B cell (primary cell): ENCODE data around the gene ATXN1. TPM values are rescaled to one million over a fixed set of nuclear protein-coding genes. Genes with fewer than 3 reads are reported as not detected.

Experiments
- ATAC-seq: fragments of 200-7000 bp; cut with Tn5 transposase; one replicate; pipeline ENCODE4 v1.10.0; 2021; ENCODE audit warnings: low read depth, mild to moderate bottlenecking, moderate number of reproducible peaks, moderate library complexity
- CTCF ChIA-PET: fragments of 350-600 bp; sonication (Branson Sonifier 250); formaldehyde crosslinking; loops from one replicate; lab custom pipeline; 2021; ENCODE audit warnings: antibody characterized with exemption, inconsistent platforms; lab: Charles Lee
- POLR2A ChIA-PET: fragments of 350-600 bp; sonication (Branson Sonifier 250); formaldehyde crosslinking; loops from one replicate; lab custom pipeline; 2021; ENCODE audit warnings: antibody characterized with exemption; lab: Charles Lee
- DNase-seq: peaks from one replicate; pipeline ENCODE4 v3.0.0; 2013
- H2AFZ ChIP-seq: 2 replicates; pipeline ENCODE4 v1.6.1; 2012; ENCODE audit warnings: mild to moderate bottlenecking, low read depth, low read length; ENCODE audit not compliant: insufficient read depth, poor library complexity, severe bottlenecking
- H3K27ac ChIP-seq, 2 donors: 1 replicate in 1 of 2; 2 replicates in 1 of 2; pipeline ENCODE4 v1.5.1; 2012 to 2013; ENCODE audit warnings: low read length in 2 of 2, mild to moderate bottlenecking in 2 of 2, moderate library complexity in 1 of 2
- H3K27me3 ChIP-seq, 4 experiments: fragments of 200-600 bp in 1 of 4; sonication (generic) in 1 of 4; replicated peaks in 1 of 4; 1 replicate in 2 of 4; 2 replicates in 2 of 4; pipeline versions ENCODE4 v1.6.1 to v1.7.0; 2013 to 2016; ENCODE audit warnings: low read length in 3 of 4, mild to moderate bottlenecking in 2 of 4, mixed read lengths in 1 of 4, moderate library complexity in 1 of 4; ENCODE audit not compliant: insufficient read depth in 4 of 4, control insufficient read depth in 3 of 4; ENCODE audit errors: control extremely low read depth in 1 of 4
- H3K36me3 ChIP-seq, 2 experiments: replicated peaks in 1 of 2; 1 replicate in 1 of 2; 2 replicates in 1 of 2; pipeline versions ENCODE4 v1.6.1 to v1.7.1; 2013; ENCODE audit warnings: low read length in 1 of 2; ENCODE audit not compliant: insufficient read depth in 2 of 2, control insufficient read depth in 1 of 2; ENCODE audit errors: control extremely low read depth in 1 of 2, extremely low read depth in 1 of 2
- H3K4me1 ChIP-seq, 2 donors: fragments of 200-600 bp in 1 of 2; sonication (generic) in 1 of 2; 1 replicate in 1 of 2; 2 replicates in 1 of 2; pipeline versions ENCODE4 v1.5.1 to v1.6.1; 2013 to 2017; ENCODE audit warnings: low read length in 2 of 2; ENCODE audit not compliant: control insufficient read depth in 2 of 2, insufficient read depth in 2 of 2
- H3K4me2 ChIP-seq: replicated peaks from 2 replicates; pipeline ENCODE3; 2012; ENCODE audit warnings: mild to moderate bottlenecking, low read depth, low read length; ENCODE audit not compliant: poor library complexity, severe bottlenecking
- H3K4me3 ChIP-seq, 5 experiments: fragments of 200-600 bp in 1 of 5; sonication (generic) in 1 of 5; 1 replicate in 3 of 5; 2 replicates in 2 of 5; pipeline versions ENCODE4 v1.5.1 to v1.7.0; 2011 to 2016; ENCODE audit warnings: low read length in 4 of 5, mild to moderate bottlenecking in 4 of 5, low read depth in 2 of 5, control low read depth in 1 of 5, moderate library complexity in 1 of 5; ENCODE audit not compliant: insufficient read depth in 1 of 5; ENCODE audit errors: control extremely low read depth in 1 of 5, extremely low read depth in 1 of 5
- H3K79me2 ChIP-seq: fragments of 200-600 bp; sonication (generic); one replicate; pipeline ENCODE4 v1.6.0; 2016; ENCODE audit warnings: low read length; ENCODE audit not compliant: control insufficient read depth, insufficient read depth
- H3K9ac ChIP-seq: fragments of 200-600 bp; sonication (generic); 2 replicates; pipeline ENCODE4 v1.6.1; 2017; ENCODE audit warnings: mild to moderate bottlenecking, low read length, moderate library complexity
- H3K9me3 ChIP-seq, 3 donors: one replicate each; pipeline versions ENCODE4 v1.6.1 to v1.7.1; 2013; ENCODE audit warnings: low read length in 2 of 3; ENCODE audit not compliant: control insufficient read depth in 2 of 3, insufficient read depth in 1 of 3; ENCODE audit errors: control extremely low read depth in 1 of 3
- H4K20me1 ChIP-seq: 2 replicates; pipeline ENCODE4 v1.6.0; 2012; ENCODE audit warnings: mild to moderate bottlenecking, low read length; ENCODE audit not compliant: insufficient read depth, control insufficient read depth, poor library complexity, severe bottlenecking
- H3K27ac Mint-ChIP-seq: one replicate; pipeline ENCODE4 v1.8.0; 2021; ENCODE audit warnings: mixed read lengths
- H3K27me3 Mint-ChIP-seq: one replicate; pipeline ENCODE4 v1.8.0; 2021; ENCODE audit warnings: mixed read lengths
- H3K4me1 Mint-ChIP-seq: one replicate; pipeline ENCODE4 v1.8.0; 2021; ENCODE audit warnings: mixed read lengths
- H3K4me3 Mint-ChIP-seq: one replicate; pipeline ENCODE4 v1.8.0; 2021; ENCODE audit warnings: mixed read lengths
- H3K9me3 Mint-ChIP-seq: one replicate; pipeline ENCODE4 v1.8.0; 2022; ENCODE audit warnings: mixed read lengths; ENCODE audit not compliant: insufficient read depth
- CTCF ChIP-seq: fragments of 200-600 bp; IDR thresholded peaks from one replicate; pipeline ENCODE4 v1.8.0; 2022; ENCODE audit warnings: antibody characterized with exemption, mild to moderate bottlenecking
- EZH2 ChIP-seq: IDR thresholded peaks from 2 replicates; pipeline ENCODE4 v1.6.1; 2012; ENCODE audit warnings: borderline replicate concordance, low read depth, mild to moderate bottlenecking, moderate library complexity, low read length; ENCODE audit not compliant: insufficient read depth, poor library complexity, severe bottlenecking
- WGBS: methylation state at CpG from one replicate; pipeline ENCODE4 v1.1.5; 2013; ENCODE audit warnings: missing lambda C conversion rate; ENCODE audit not compliant: insufficient coverage; 5-methylcytosine and 5-hydroxymethylcytosine counted together
- intact Hi-C: fragments of 100-400 bp; cut with micrococcal nuclease; formaldehyde crosslinking; loops from one replicate; pipeline ENCODE4 v1.10.0; 2022
- polyA plus RNA-seq: library from polyadenylated mRNA; depleted of rRNA; stranded (reverse); fragments of >200 nt; gene quantifications from 2 replicates; pipeline ENCODE4 v1.2.3, GENCODE V29; 2012
- total RNA-seq, 2 donors: library from RNA; stranded (reverse); fragments of 120-200 nt in 1 of 2; gene quantifications; 1 replicate in 1 of 2; 2 replicates in 1 of 2; pipeline versions ENCODE4 v1.2.3 to v1.2.4, GENCODE V29; 2013 to 2022

ATXN1 gene
- total and polyA plus RNA-seq, 2 donors (not counting 1 experiment from before 2014, with no cell fraction given) = 5.7 to 63.8 TPM

GRCh38 chr6:16712931-16713484 lies 48.3 kb downstream of the ATXN1 start:
- CTCF ChIA-PET = interaction anchor here (0.6 to 2.3 kb wide), 7 partner anchors 11 to 301 kb away, joined by 3 to 8 read pairs (median 4); partner anchors contain the start of gene ATXN1
- H3K4me2 ChIP-seq = peak overlapping the region; percentile 59
- peaks cover 21% of the 10 kb centered on the region for H3K4me1 Mint-ChIP-seq

More at GRCh38 chr6:16712931-16713484, 48.3 kb downstream of the ATXN1 start:
- Histone ChIP-seq H3K79me2 (no peaks in the 10 kb centered on the region), H3K4me3 (peak overlapping the region; percentile 0 to 55 (median 21)), H3K4me1 (peaks cover 7 to 16% of the 10 kb centered on the region in 2 donors), H3K36me3 (no peaks in the 10 kb centered on the region), H3K27me3 (no peaks in the 10 kb centered on the region), H3K9me3 (no peaks in the 10 kb centered on the region), H4K20me1 (no peaks in the 10 kb centered on the region), H2AFZ (peak overlapping the region; percentile 52), H3K27ac (no peak overlapping the region), H3K9ac (peak overlapping the region; percentile 46)
- peak overlapping the region; percentile 78 for H3K27ac Mint-ChIP-seq
- 0% methylated on average over 3 of the region's 7 CpGs for WGBS
- peaks cover 3% of the 10 kb centered on the region for H3K27me3 Mint-ChIP-seq
- no peaks in the 10 kb centered on the region for H3K9me3 Mint-ChIP-seq
- TF ChIP-seq EZH2 (no peak), CTCF (peak; percentile 55)
- POLR2A ChIA-PET = interaction anchor here (0.6 to 0.7 kb wide), 3 partner anchors 18 to 121 kb away, joined by 3 to 8 read pairs (median 3); no protein-coding TSS in a partner anchor
- ATAC-seq (peak; percentile 51), DNase-seq (peak; percentile 42)
- intact Hi-C loops = loop anchor here (1.0 to 5.0 kb wide), 3 partner anchors 9 to 381 kb away; partner anchors contain the start of gene ATXN1
- peak overlapping the region; percentile 71 for H3K4me3 Mint-ChIP-seq
